Vagina (tissue), 2 donors: ENCODE measurements around the gene ADGRL1. TPM values are rescaled to one million over a fixed set of nuclear protein-coding genes. Genes with fewer than 3 reads are reported as not detected.
"Not testable (repeated sequence)": the region's sequence is repeated elsewhere in the genome, so short reads cannot be mapped to it uniquely, and the experiment has no call there.

Experiments used
- DNase-seq, 2 donors: peaks; one replicate each; pipeline ENCODE4 v3.0.0-alpha.2; 2017; ENCODE audit errors: extremely low spot score in 2 of 2
- H3K27ac ChIP-seq: fragments of 200-600 bp; sonication (generic); one replicate; pipeline ENCODE4 v1.5.1; 2019
- H3K27me3 ChIP-seq: fragments of 200-600 bp; sonication (generic); one replicate; pipeline ENCODE4 v1.5.1; 2019
- H3K36me3 ChIP-seq, 2 donors: fragments of 200-600 bp; sonication (generic); one replicate each; pipeline ENCODE4 v1.5.1; 2017 to 2019
- H3K4me1 ChIP-seq: fragments of 200-600 bp; sonication (generic); one replicate; pipeline ENCODE4 v1.5.1; 2019
- H3K4me3 ChIP-seq, 2 donors: fragments of 200-600 bp; sonication (generic); 1 replicate in 1 of 2; 2 replicates in 1 of 2; pipeline ENCODE4 v1.5.1; 2016 to 2019
- H3K9me3 ChIP-seq: fragments of 200-600 bp; sonication (generic); one replicate; pipeline ENCODE4 v1.5.1; 2019
- POLR2A ChIP-seq, 2 donors: fragments of 450-650 bp; IDR thresholded peaks; one replicate each; pipeline ENCODE4 v1.6.1; 2017; ENCODE audit warnings: antibody characterized with exemption in 2 of 2, mild to moderate bottlenecking in 2 of 2, moderate library complexity in 2 of 2
- POLR2AphosphoS5 ChIP-seq, 2 donors: sonication (generic); formaldehyde crosslinking; IDR thresholded peaks; one replicate each; pipeline ENCODE4 v1.9.0; 2017; ENCODE audit warnings: antibody characterized with exemption in 2 of 2, mild to moderate bottlenecking in 2 of 2, low read depth in 1 of 2; ENCODE audit not compliant: insufficient read depth in 1 of 2
- intact Hi-C: fragments of 100-400 bp; cut with DNase I; formaldehyde crosslinking; loops from one replicate; pipeline ENCODE4 v1.15.1; 2023
- total RNA-seq: library from RNA; depleted of rRNA; stranded (reverse); fragments of >200 nt; gene quantifications from one replicate; pipeline ENCODE4 v1.2.3, GENCODE V29; 2016
- TF ChIP-seq, protein P1 (sequence below), 3 experiments: fragments of 450-650 bp in 2 of 3; fragments of 200-600 bp in 1 of 3; sonication (generic) in 1 of 3; IDR thresholded peaks; one replicate each; pipeline ENCODE4 v1.5.1; 2017 to 2019; ENCODE audit warnings: antibody characterized with exemption in 3 of 3, mild to moderate bottlenecking in 2 of 3, moderate library complexity in 2 of 3

Gene ADGRL1
- total RNA-seq, 1 donor from 2014 or later: 23.3 TPM

DNA sequence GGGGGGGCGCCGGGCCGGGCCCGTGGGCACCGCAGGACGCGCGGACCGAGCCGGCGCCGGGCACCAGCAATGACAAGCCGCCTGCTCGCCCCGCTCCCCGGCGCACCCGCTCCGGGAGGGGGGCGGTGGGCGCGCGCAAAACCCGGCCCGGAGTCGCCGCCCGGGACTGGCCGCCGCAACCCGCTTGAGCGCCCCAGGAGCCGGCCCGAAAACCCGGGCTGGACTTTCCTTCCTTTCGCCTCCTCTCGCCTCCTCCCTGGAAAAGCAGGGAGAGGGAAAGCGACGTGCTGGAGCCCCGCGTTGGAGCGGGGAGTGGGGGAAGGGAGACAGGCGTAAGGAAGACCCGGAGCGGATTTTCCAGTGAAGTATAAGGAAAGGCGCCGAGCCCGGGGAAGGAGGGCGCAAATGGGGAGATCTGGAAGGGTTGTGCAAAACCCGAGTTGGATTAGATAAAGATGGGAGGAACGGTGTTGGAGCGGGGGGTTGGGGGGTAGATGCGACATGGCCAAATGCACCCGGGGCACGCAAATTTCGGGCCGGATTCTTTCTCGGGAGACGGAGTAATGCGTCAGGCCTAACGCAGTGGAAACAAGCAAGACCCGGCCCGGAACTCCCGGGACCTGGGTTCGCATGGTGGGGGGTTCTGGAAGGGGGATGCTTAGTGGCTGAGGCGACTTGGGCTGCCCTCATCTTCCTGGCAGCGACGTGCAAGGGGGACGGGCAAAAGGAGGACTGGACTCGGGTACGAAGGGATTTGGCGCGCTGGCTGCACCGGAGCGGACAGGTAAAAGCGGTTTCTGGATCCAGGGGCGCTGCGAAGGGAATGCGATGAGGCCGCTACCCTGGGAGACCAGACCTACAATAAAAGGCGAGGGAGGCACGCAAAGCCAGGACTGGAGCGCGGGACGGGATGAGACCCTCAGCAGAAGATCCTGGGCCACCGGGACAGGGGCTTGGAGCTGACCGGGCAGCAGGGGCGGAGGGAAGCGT, 1.1 kb upstream of the ADGRL1 start:
- H3K4me1 ChIP-seq, H3K27me3 ChIP-seq, H3K9me3 ChIP-seq, H3K36me3 ChIP-seq: not testable (repeated sequence)
- intact Hi-C loops: loop anchor here (10.0 kb wide), 1 partner anchor 208 kb away; the partner anchor contains the start of gene DDX39A
- DNase-seq: peak in 1 of 2 donors; percentile 95
- peak overlapping the region; percentile 72 to 79 for H3K4me3 ChIP-seq
- TF ChIP-seq, protein P1, sequence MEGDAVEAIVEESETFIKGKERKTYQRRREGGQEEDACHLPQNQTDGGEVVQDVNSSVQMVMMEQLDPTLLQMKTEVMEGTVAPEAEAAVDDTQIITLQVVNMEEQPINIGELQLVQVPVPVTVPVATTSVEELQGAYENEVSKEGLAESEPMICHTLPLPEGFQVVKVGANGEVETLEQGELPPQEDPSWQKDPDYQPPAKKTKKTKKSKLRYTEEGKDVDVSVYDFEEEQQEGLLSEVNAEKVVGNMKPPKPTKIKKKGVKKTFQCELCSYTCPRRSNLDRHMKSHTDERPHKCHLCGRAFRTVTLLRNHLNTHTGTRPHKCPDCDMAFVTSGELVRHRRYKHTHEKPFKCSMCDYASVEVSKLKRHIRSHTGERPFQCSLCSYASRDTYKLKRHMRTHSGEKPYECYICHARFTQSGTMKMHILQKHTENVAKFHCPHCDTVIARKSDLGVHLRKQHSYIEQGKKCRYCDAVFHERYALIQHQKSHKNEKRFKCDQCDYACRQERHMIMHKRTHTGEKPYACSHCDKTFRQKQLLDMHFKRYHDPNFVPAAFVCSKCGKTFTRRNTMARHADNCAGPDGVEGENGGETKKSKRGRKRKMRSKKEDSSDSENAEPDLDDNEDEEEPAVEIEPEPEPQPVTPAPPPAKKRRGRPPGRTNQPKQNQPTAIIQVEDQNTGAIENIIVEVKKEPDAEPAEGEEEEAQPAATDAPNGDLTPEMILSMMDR (IDR thresholded peaks at IDR 0.05): peak in 1 of 3 experiments; percentile 51
- TF ChIP-seq POLR2AphosphoS5 (IDR thresholded peaks at IDR 0.05; ENCODE audit: insufficient read depth in 1 of 2, low read depth in 1 of 2) (peak in 1 of 2 donors; percentile 57), POLR2A (IDR thresholded peaks at IDR 0.05) (peak in 1 of 2 donors; percentile 86)
- H3K27ac ChIP-seq: peak overlapping the region; percentile 70

DNA sequence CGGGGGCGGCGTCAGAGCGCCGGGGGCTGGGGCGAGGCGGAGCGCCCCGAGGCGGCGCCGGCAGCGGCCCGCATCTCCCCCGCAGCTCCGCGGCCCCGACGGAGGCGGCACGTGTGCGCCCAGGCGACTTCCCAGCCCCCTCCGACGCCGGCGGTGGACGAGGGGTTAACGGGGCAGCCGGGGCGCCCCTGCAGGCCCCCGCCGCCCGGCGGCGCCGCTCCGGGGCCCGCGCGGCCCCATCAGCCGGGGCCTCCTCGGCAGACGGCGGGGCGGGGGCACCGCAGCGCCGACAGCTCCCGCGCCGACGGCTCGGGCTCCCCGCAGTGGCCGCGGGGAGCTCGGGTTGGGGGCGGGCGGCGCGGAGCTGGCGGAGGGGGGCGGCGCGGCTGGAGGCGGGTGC, 339 bp upstream of the ADGRL1 start:
- not testable (repeated sequence) for DNase-seq, H3K9me3 ChIP-seq, H3K4me1 ChIP-seq, H3K27me3 ChIP-seq, H3K27ac ChIP-seq, H3K36me3 ChIP-seq
- intact Hi-C loops: loop anchor here (10.0 kb wide), 1 partner anchor 208 kb away; the partner anchor contains the start of gene DDX39A
- peak overlapping the region; percentile 72 to 79 for H3K4me3 ChIP-seq

DNA sequence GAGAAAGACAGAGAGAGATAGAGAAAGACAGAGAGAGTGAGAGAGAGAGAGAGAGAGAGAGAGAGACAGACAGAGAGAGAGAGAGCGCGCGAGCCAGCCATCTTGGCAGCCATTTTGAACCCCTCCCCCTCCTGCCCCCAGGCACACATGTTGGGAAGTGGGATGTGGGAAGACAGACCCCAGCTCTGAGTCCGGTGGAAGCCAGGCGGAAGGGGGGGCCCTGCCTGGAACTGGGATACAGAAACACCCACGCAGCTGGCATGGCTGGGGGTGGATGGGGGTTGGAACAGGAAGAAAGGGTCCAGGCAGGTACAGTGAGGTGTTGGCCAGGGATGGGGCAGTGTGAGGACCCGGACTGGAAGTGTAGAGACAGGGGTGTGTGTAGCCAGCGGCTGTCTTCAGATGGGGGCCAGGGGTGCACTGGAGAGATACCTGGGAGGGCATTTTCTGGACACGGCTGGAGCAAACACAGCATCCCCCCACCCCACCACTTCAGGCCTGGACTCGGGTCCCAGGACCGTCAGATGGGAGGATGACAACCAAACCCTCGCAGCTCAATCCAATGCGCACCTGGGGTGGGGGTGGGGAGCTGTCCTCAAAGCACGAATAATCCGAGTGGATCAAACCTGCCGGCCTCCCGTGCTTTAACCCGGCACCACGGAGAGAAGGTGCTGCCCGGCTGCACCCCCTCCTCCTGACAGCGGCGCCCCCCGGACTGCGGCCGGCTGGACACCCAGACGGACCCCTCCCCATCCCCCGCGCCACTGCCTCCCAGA, 1.1 kb downstream of the ADGRL1 start:
- peak overlapping the region; percentile 16 for H3K27ac ChIP-seq
- H3K4me3 ChIP-seq: peak overlapping the region; percentile 72 to 79
- not testable (repeated sequence) for H3K36me3 ChIP-seq, H3K9me3 ChIP-seq, H3K4me1 ChIP-seq, DNase-seq, H3K27me3 ChIP-seq
- intact Hi-C loops: loop anchor here (5.0 to 10.0 kb wide), 2 partner anchors 142 to 210 kb away; partner anchors contain the start of gene DDX39A

DNA sequence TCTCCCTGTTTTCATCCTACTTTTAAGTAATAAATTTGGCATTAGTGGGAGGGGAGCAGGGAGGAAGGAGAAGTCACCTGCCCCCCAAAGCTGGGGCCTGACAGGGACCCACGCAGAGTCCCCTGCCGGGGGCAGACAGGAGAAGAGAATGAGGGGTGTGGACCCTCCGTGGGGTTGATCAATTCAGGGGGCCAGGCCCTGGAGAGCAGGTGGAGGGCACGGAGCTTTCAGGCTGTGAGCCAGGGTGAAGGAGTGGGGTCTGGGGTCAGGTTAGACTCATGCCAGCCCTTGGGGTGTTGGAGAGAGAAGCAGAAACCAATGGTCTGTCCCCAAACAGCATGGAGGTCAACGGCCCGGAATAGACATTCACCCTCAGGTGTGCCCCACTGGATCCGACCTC, 1.8 kb downstream of the ADGRL1 start:
- intact Hi-C loops: loop anchor here (5.0 to 10.0 kb wide), 2 partner anchors 143 to 211 kb away; partner anchors contain the start of gene DDX39A
- H3K27ac ChIP-seq, H3K9me3 ChIP-seq, DNase-seq, H3K4me1 ChIP-seq, H3K27me3 ChIP-seq, H3K36me3 ChIP-seq: not testable (repeated sequence)
- peak overlapping the region; percentile 72 to 79 for H3K4me3 ChIP-seq

DNA sequence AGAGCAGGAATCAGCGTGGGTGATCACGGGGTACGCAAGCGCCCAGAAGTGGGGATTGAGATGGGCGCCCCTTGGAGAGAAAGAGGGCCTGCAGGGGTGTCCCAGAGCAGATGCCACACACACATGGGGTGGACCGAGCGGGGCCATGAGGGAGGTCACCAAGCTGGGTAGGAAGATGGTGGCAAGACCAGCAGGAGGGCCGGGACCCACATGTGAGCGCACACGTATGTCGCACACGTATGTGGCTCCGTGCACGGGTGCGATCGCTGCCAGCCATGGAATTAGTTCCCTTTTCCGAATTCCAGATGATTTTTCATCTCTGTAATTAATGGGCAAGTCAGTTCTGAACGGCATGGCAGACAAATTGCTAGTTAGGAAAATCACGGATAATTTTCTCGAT, 2.2 kb downstream of the ADGRL1 start:
- not testable (repeated sequence) for H3K9me3 ChIP-seq, H3K27ac ChIP-seq, H3K36me3 ChIP-seq, H3K4me3 ChIP-seq, H3K4me1 ChIP-seq, H3K27me3 ChIP-seq, DNase-seq
- intact Hi-C loops: loop anchor here (5.0 to 10.0 kb wide), 2 partner anchors 144 to 211 kb away; partner anchors contain the start of gene DDX39A

DNA sequence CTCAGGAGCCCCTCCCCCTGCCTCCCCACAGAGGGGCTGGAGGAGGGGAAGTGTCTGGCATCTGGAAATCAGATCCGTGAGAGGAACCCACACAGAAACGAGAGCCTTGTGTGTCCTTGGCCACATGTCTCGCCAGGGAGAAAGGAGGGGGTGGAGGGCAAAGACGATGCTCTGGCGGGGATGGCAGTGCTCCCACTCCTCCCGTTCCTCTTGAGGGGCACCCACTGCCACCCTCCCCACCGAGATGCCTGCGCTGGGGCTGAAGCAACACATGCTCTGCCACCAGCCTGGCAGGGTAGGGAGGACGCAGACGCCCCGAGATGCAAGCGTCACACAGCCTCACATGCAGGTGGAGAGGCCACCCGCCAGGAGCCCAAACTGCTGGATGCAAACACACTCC, 2.8 kb downstream of the ADGRL1 start:
- intact Hi-C loops: loop anchor here (5.0 to 10.0 kb wide), 2 partner anchors 144 to 212 kb away; partner anchors contain the start of gene DDX39A
- H3K4me3 ChIP-seq: no peak overlapping the region
- H3K27ac ChIP-seq: no peak overlapping the region
- TF ChIP-seq POLR2A (IDR thresholded peaks at IDR 0.05): no peak
- TF ChIP-seq POLR2AphosphoS5 (IDR thresholded peaks at IDR 0.05; ENCODE audit: insufficient read depth in 1 of 2, low read depth in 1 of 2): no peak
- TF ChIP-seq, protein P1 (IDR thresholded peaks at IDR 0.05): no peak
- peaks cover 4% of the 10 kb centered on the region for H3K4me1 ChIP-seq
- no peak for DNase-seq
- no peaks in the 10 kb centered on the region for H3K36me3 ChIP-seq
- no peaks in the 10 kb centered on the region for H3K9me3 ChIP-seq
- H3K27me3 ChIP-seq: no peaks in the 10 kb centered on the region

DNA sequence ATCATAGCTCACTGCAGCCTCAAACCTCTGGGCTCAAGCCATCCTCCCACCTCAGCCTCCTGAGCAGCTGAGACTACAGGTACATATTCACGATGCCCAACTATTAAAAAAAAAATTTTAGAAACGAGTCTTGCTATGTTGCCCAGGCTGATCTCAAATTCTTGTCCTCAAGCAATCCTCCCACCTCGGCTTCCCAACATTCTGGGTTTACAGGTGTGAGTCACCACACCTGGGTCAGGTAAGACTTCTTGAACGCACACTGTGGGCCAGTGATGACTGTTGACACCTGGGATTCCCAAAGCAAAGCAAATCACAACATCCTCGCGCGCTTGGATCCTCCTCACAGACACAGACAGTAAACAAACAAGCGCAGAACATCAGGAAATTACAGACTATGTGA, 4.5 kb downstream of the ADGRL1 start:
- not testable (repeated sequence) for H3K4me1 ChIP-seq, H3K36me3 ChIP-seq, H3K9me3 ChIP-seq, DNase-seq, H3K27ac ChIP-seq, H3K4me3 ChIP-seq, H3K27me3 ChIP-seq
- intact Hi-C loops: loop anchor here (5.0 to 10.0 kb wide), 2 partner anchors 146 to 213 kb away; partner anchors contain the start of gene DDX39A
